IPS-NIHi11 (cell line): Measurements from ENCODE around the gene ANKRD34A.

ENCODE experiments used
- DNase-seq: peaks from one replicate; pipeline ENCODE4 v3.0.0; 2012; ENCODE audit warnings: mixed read lengths, low spot score

The ANKRD34A gene

DNA sequence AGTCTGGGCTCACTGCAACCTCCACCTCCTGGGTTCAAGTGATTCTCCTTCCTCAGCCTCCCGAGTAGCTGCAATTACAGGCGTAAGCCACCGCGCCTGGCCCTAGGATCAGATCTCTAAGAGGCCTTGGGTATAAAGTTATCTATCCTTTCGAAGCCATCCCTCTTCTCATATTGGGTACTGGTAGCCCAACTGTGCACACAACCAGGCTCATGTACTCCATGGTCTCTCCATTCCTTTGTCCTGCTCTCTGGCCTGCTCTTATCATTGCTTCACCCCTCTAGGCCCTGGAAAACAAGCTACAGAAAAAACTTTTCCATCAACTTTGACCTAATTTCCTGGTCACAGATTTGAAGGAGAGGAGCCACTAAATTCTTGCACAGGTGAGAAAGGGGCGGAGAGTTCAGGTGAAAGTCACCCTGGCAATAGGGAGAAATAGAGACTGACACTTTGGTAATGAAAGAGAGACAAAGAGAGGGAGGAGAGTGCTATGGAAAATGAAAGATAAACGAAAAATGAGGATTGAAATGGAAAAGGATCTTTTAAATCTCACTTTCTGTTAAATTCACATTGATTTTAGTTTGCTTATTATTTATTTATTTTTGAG, 26.0 kb upstream of the ANKRD34A start:
- DNase-seq: no peak

DNA sequence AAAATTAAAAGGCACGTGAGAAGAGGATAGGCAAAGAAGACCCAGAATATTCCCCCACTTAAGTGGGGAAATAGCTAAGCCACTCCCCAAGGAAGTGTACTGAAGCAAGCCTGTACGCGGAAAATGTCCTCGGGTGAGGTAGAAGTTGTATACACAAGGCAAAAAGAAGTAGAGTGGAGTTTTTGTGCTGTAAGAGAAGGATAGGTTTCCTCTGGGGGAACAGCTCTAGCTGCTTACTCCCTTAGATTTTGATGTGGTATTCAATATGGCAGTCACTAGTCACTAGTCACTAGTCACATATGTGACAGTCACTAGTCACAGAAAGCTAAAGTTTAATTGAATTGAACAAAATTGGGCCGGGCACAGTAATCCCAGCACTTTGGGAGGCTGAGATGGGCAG, 24.4 kb upstream of the ANKRD34A start:
- no peak for DNase-seq

DNA sequence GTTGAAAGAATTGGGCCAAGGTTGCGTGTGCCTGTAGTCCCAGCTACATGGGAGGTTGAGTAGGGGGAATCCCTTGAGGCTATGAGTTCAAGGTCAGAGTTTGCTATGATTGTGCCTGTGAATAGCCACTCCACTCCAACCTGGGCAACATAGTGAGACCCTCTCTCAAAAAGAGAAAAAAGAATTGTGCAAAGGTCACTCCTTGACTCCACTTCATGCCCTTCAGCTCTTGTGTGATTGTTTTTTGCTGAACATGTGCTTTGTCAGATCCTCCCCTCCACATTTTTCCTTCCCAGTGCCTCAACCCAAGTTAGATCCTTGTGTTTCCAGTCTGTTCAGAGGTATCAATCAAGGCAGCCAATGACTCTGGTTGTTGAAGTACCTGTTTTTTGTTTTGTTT, 23.6 kb upstream of the ANKRD34A start:
- DNase-seq: no peak

DNA sequence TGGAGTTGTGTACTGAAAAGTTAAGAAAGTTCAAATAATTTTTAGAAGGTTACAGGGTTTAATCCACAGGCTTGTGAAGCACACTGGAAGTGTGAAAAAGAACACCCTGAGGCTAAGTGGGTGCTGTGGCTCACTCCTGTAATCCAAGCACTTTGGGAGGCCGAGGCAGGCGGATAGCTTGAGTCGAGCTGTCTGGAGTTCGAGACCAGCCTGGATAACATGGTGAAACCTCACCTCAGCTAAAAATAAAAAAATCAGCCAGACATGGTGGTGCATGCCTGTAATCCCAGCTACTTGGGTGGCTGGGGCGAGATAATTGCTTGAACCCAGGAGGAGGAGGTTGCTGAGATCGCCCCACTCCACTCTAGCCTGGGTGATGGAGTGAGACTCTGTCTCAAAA, 22.2 kb upstream of the ANKRD34A start:
- DNase-seq: no peak

- no peak for DNase-seq
Observed at GRCh38 chr1:145985502-145986439, 21.4 kb upstream of the ANKRD34A start.

- DNase-seq: no peak
Observed at GRCh38 chr1:145985129-145985501, 20.7 kb upstream of the ANKRD34A start.

DNA sequence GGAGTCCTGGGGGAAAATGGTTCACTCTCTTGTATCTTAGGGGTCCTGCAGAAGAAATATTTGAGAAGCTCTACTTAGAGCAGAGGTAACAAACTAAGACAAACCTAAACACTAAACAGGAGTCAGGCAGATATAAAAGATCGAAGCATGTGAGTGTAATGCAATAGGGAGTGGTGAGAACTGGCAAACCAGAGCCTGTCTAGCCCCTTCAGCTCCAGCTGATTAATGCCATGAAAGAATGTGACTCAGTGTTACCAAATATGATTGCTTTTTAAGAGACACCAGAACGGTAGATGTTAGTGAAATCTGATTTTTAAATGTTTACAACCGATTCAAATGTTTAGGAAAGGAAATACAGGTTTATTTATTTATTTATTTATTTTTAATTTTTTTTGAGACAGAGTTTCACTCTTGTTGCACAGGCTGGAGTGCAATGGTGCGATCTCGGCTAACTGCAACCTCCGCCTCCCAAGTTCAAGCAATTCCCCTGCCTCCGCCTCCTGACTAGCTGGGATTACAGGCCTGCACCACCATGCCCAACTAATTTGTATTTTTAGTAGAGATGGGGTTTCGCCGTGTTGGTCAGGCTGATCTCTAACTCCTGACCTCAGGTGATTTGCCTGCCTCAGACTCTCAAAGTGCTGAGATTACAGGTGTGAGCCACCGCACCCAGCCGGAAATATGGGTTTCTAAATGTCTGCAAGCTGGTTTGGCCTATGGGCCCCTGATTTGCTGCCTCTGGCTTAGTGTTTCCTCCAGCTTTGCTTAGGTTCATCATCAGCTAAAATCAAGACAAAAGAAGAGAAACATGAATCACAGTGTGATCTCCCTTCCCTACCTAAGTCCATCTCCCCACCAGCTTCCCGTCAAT, 19.8 kb upstream of the ANKRD34A start:
- DNase-seq: no peak

DNA sequence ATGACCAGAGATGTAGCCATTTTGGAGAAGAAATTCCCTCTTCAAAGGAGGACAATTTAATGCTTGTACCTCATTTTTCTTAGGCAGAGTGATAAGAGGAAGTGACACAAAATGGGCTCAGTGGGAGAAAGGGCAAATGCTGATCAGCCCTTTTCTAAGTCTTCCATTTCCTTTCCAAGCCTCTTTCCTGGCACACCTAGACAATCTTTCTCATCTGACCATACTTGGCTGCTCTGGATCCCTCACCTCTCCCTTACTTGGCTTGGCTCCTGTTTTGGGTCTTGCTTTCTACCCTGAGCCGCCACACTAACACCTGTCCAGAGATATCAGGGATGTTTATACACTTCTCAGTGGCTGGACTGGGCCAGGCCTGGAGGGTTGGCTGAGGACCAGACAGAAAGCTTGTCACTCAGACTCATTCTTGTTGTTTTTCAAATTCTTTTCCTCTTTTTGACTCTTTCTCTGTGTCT, 18.9 kb upstream of the ANKRD34A start:
- no peak for DNase-seq

- no peak for DNase-seq
Observed at GRCh38 chr1:145982010-145982723, 17.8 kb upstream of the ANKRD34A start.

- no peak for DNase-seq
Observed at GRCh38 chr1:145980457-145980994, 16.2 kb upstream of the ANKRD34A start.

GRCh38 chr1:145979746-145980456, 15.5 kb upstream of the ANKRD34A start:
- no peak for DNase-seq

GRCh38 chr1:145978854-145979745, 14.7 kb upstream of the ANKRD34A start:
- peak; percentile 88 for DNase-seq

- DNase-seq: no peak
Observed at GRCh38 chr1:145978471-145978853, 14.1 kb upstream of the ANKRD34A start.

- DNase-seq: peak; percentile 80
Observed at GRCh38 chr1:145977486-145978470, 13.4 kb upstream of the ANKRD34A start.

- no peak for DNase-seq
Observed at GRCh38 chr1:145977016-145977415, 12.6 kb upstream of the ANKRD34A start.

DNA sequence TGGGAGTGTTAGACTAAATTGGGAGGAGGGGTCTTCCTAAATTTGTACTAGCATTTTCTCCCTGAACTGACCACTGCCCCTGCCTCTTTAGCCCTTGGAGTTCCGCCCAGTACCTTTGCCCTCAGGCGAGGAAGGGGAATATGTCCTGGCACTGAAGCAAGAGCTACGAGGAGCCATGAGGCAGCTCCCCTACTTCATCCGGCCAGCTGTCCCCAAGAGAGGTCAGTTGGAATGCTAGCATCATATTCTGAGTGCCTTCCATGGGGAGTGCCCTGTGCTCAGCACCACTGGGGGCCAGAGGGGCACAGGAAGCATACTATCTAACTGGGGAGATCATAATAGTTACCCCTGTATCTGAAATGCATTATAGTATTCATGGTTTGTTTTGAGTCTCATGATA, 10.8 kb upstream of the ANKRD34A start:
- DNase-seq: no peak

DNA sequence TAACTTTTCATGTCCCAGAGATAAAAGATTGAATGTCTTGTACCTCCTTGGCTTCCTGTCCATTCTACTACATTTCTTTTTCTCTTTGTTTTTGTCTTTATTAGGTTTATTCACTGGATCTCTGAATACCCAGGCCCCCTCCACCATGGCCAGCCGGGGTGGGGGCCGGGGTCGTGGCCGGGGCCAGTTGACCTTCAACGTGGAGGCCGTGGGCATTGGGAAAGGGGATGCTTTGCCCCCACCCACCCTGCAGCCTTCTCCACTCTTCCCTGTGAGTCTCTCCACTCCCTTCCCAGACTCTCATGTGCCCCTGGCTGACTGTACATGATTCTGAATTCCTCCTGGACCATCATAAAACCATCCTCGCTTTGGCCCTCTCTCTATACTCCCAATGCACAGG, 10.3 kb upstream of the ANKRD34A start:
- no peak for DNase-seq

GRCh38 chr1:145972580-145972979, 8.2 kb upstream of the ANKRD34A start:
- DNase-seq: no peak

GRCh38 chr1:145967288-145967687, 2.9 kb upstream of the ANKRD34A start:
- no peak for DNase-seq
